ENCODE data around the gene DAB1.

DAB1 gene

DNA sequence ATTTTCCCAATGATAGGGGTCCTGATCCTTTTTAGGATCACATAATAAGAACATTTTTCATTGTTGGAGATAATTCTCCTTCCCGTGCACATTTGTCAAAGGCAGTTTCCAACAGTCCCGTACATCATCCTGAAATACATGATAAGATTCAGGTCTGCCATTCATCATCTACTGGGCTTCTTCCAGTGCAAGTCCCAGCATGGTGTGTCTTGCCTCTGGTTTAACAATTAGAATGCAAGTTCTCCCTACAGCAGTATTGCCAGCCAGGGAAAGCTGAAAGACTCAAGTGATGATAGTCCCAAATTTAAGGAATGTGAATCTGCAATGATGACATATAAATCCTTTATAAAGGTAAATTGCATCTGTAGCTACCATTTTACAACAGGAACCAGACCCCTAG lies 146.2 kb downstream of the DAB1 start:
- DNase-seq: no peak

DNA sequence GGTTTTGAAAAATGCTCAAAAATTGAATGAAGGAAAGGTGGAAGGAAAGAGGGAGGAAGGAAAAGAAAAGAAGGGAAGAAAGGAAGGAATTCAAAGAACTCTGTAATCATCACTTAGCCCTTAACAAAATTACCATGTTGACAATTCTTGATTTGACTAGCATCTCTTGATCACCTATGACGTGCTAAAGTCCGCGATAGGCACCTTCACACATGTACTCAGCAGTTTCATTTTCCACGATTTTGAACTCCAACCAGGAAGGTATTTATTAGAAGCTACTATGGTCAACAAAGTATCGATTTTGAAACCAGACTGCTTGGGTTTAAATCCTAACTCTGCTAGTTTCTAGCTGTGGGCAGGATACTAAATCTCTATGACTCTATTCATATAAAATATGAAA lies 146.9 kb downstream of the DAB1 start:
- DNase-seq: no peak

GRCh38 chr1:57272601-57273000 lies 151.3 kb downstream of the DAB1 start:
- DNase-seq: no peak

- peak in 15 of 56 donors; percentile 3 to 55 (median 17) for DNase-seq
Observed at GRCh38 chr1:57272150-57272549, 151.7 kb downstream of the DAB1 start.

DNA sequence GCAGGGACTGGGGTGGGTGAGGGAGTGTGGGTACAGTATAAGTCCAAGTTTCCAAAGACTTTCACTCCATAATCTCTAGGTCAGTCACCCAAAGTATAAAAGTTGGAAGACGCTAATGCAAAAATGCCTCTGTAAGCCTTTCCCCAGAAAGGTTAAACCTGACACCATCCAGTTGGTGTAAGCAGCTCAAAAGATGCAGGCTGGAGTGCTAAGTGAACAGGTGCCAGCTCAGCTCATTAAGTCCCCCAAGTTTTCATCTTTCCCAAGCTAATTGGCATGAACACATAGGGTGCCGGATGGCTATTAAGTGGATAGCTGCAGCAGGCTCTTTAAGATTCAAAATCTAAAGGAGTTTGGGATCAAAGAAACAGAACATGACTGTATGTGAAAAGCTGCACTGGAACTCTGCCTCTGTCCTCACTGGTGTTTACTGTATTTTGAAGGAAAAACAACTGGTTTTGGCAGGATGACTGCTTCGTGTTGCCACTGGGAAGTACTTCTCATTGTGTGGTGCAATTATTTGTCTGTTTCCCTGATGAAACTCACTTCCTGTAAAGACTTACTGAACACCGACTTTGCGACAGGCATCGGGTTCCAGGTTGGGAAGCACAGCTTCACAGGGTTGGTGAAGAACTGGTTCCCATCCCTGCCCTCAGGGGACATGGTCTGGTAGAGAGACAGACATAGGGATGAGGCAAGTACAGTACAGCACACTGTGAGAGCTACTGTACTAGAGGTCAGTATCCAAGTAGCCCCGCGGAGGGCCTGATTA lies 152.7 kb downstream of the DAB1 start:
- no peak for DNase-seq

- no peak for DNase-seq
Observed at GRCh38 chr1:57269630-57270225, 154.1 kb downstream of the DAB1 start.

DNA sequence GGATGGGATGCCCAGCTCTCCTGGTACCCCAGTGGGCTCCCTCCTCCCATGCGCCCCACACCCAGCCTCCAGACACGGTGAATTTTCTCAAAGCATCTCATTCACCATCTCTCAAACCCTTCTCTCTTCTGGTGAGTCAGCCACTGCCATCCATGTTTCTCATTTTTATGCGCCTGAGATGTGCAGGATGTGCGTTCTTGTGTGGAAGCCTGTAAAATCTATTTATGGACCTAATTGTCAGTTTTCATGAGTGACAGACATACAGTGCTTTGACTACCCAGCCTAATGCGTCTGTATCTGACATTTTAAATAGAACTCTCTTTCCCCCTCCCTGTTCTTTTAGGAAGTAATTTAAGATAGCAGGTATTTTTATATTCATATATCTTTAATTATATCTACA lies 158.8 kb downstream of the DAB1 start:
- no peak for DNase-seq

DNA sequence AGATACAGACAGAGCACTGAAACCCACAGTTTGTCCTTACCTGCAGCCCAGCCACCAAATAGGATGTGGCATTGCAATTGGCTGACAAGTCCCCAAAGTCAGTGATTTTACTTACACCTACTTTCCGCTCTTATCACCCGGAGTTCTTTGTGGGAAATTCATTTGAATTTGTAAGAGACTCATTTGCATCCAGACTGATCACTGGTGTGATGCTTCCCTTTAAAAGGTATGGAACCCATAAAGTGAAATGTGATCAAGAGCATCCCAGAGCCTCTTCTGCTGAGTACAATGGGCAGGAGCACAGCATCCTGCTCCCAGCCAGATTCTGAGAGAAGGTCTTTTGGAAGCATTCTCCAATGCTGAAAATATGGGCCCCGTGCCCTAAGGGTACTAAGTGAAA lies 161.4 kb downstream of the DAB1 start:
- DNase-seq: no peak

DNA sequence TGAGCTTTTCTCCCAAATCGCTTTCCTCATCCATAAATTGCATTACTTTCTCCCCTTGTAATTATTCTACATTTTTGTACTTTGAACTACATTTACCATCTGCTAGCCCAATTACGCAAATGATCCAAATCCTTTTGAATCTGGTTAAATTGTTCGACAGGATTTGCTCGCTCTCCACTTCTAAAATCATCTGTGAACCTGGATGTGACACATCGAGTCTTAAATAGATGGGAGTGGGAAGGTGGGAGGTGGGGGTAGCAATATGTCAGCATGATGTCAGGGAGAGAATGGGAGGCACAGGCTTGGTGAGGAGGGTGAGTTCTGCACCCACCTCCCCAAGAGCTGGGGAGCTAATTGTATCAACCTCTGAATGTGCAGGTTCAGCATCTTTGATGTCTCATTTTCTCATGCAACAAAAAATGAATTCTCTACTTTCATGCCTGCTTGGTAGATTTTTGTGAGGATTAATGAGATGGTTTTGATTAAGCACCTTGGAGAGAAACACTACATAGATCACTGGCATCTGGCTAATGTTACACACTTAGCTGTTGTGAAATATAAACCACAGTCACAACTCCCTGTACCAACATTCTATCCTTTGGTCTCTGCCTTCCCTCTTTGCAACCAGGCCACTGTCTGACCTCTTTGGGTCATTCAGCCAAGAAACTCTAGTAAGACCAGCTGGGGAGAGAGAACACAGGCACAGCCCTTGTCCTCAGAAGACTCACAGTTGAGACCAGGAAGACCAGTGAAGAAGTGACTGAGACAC lies 165.1 kb downstream of the DAB1 start:
- peak in 1 of 56 donors; percentile 7 for DNase-seq

DNA sequence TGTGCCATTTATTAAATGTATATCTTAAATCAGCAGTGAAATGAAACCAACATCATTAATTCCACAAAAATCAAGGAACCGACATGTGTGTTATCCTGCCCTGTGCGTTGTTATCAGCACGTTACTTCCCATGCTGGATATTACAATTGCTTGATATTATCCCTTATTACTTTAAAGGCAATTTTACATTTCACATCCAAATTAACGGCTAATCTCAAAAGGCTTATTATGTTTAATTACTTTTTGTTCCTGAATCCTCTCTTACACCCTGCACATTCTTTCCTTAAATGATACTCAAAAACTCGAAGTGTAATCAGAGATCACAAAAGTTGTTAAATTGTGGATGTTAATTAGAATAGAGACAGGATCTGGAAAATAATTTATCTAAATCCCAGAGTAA lies 167.9 kb downstream of the DAB1 start:
- DNase-seq: no peak

- peak in 1 of 56 donors; percentile 9 for DNase-seq
Observed at GRCh38 chr1:57254022-57254421, 169.8 kb downstream of the DAB1 start.

GRCh38 chr1:57252597-57253294 lies 171.1 kb downstream of the DAB1 start:
- DNase-seq: no peak

- DNase-seq: no peak
Observed at GRCh38 chr1:57250021-57250420, 173.8 kb downstream of the DAB1 start.

GRCh38 chr1:57249511-57249910 lies 174.3 kb downstream of the DAB1 start:
- no peak for DNase-seq

DNA sequence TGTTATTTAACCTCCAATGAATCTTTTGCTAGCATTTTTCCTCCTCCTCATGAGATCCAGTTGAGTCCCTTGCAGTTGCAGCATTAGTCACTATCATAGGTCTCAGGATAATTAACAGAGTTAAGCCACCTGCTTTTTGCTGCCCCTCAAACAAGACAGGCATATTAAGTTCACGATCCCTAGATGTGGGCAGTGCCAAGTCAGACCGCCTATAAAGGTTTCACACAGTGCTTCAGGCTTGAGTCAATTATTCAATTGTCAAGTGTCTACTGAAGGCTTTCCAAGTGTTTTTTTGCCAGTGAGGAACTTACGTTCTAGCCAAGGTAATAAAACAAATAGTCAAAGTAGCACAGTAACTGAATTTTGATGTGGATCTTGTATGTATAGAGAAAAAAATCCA lies 175.0 kb downstream of the DAB1 start:
- no peak for DNase-seq

DNA sequence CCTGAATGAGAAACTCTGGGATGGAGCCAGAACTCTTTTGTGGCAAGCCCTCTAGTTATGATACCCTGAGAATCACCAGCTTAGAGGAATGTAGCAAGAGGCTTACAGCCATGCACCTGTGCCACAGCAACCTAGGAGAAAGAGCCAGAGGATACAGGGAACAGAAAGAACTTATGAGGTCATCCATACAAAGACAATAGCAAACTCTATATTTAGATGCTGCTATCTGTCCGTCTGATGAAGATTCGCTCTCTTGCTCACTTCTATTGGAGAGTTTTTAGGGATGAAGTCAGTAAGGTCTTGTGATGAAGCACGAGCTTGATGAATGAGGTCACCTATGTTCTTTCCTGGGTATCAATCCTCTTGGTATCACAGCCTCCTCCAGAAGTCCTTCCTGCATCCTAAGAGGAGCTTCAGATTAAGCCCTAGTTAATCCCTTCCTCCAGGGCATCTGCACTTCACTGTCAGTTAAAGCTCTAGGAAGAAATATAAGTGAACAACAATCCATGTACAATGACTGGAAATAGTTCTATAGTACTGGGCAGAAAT lies 185.6 kb downstream of the DAB1 start:
- no peak for DNase-seq

- no peak for DNase-seq
Observed at GRCh38 chr1:57235730-57236510, 187.9 kb downstream of the DAB1 start.

- DNase-seq: no peak
Observed at GRCh38 chr1:57234459-57234858, 189.4 kb downstream of the DAB1 start.

- no peak for DNase-seq
Observed at GRCh38 chr1:57232500-57232899, 191.4 kb downstream of the DAB1 start.

- DNase-seq: no peak
Observed at GRCh38 chr1:57229998-57230397, 193.9 kb downstream of the DAB1 start.

DNA sequence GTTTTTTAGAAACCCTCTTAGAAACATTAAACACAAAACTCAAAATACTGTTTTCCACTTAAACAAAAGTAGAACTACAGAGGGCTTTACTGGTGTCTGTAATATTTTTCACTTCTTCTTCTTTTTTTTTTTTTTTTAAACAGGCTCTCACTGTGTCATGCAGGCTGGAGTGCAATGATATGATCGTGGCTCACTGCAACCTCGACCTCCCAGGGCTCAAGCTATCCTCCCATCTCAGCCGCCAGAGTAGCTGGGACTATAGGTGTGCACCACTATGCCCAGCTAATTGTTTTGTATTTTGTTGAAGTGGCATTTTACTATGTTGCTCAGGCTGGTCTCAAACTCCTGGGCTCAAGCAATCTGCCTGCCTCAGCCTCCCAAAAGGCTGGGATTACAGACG lies 194.8 kb downstream of the DAB1 start:
- DNase-seq: no peak

Measured in amygdala (tissue), 56 donors.